PC-3 (cell line): ENCODE results near the gene PNMA1.

Source experiments
- EZH2 ChIP-seq: fragments of 300-600 bp; sonication (generic); IDR thresholded peaks from one replicate; pipeline ENCODE4 v1.6.1; 2017; ENCODE audit warnings: antibody characterized with exemption, mild to moderate bottlenecking, low read length; ENCODE audit not compliant: unreplicated experiment
- EZH2phosphoT487 ChIP-seq: fragments of 300-600 bp; sonication (generic); IDR thresholded peaks from 2 replicates; pipeline ENCODE4 v1.6.1; 2018; ENCODE audit warnings: mild to moderate bottlenecking, antibody characterized with exemption, low read length, borderline replicate concordance
- TF ChIP-seq, protein P1 (sequence below): fragments of 300-600 bp; sonication (generic); conservative IDR thresholded peaks from 2 replicates; pipeline ENCODE4 v1.5.1; 2017; ENCODE audit warnings: antibody characterized with exemption, low read depth, mild to moderate bottlenecking, low read length

DNA sequence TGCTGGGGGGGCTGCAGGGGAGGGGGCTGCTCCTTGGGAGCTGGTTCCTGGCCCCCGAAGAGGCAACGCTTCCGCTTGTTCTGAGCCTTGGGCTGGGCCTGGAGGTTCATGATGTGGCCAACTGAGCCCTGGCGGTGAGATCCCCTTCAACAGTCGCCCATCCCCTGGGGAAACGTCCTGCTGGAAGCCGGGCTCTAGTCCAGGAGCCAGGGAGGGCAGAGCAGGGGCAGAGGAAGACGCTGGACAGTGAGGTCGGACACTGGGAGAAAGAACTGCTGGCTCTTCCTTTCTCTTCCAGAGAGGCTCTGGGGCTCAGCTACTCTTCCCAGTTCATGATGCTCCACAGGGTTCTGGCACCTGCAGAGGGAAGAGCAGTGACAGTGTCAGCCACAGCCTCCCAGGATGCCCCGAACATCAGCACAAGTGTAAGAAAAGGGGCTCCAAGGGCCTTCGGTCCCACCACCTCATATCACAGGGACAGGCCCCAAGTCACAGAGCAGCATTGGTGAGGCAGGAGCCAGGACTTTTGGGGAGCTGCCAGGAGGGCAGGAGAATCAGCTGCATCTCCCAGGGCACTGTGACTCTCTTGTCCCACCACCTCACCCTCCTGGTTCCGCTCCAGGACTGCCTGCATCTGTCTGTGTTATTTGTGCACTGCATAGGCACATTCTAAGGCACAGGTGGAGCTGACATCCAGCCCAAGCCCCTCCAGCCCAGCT is 25.9 kb upstream of the PNMA1 start:
- TF ChIP-seq, protein P1, sequence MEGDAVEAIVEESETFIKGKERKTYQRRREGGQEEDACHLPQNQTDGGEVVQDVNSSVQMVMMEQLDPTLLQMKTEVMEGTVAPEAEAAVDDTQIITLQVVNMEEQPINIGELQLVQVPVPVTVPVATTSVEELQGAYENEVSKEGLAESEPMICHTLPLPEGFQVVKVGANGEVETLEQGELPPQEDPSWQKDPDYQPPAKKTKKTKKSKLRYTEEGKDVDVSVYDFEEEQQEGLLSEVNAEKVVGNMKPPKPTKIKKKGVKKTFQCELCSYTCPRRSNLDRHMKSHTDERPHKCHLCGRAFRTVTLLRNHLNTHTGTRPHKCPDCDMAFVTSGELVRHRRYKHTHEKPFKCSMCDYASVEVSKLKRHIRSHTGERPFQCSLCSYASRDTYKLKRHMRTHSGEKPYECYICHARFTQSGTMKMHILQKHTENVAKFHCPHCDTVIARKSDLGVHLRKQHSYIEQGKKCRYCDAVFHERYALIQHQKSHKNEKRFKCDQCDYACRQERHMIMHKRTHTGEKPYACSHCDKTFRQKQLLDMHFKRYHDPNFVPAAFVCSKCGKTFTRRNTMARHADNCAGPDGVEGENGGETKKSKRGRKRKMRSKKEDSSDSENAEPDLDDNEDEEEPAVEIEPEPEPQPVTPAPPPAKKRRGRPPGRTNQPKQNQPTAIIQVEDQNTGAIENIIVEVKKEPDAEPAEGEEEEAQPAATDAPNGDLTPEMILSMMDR, result no peak
- TF ChIP-seq EZH2 (no peak), EZH2phosphoT487 (no peak)
